ENCODE data around the gene ABHD17A. TPM values are rescaled to one million over a fixed set of nuclear protein-coding genes. Genes with fewer than 3 reads are reported as not detected.
"Not testable (repeated sequence)": the region's sequence is repeated elsewhere in the genome, so short reads cannot be mapped to it uniquely, and the experiment has no call there.

ABHD17A gene
- total and polyA plus RNA-seq, 2 donors (not counting 1 experiment from before 2014, with no cell fraction given), result 23.0 to 74.5 TPM

- H3K27ac ChIP-seq (ENCODE audit: insufficient read depth, low read length), result no peak overlapping the region
- peaks cover 2% of the 10 kb centered on the region for H3K79me2 ChIP-seq (ENCODE audit: control insufficient read depth, insufficient read depth, low read length)
- no peak overlapping the region for H2AFZ ChIP-seq (ENCODE audit: low read length)
- H3K4me1 ChIP-seq (ENCODE audit: control insufficient read depth, extremely low read depth, insufficient read depth, low read length), result no peaks in the 10 kb centered on the region
- H4K20me1 ChIP-seq (ENCODE audit: control insufficient read depth, extremely low read depth, insufficient read depth, low read length), result no peaks in the 10 kb centered on the region
- TF ChIP-seq EZH2 (IDR thresholded peaks at IDR 0.05; ENCODE audit: low read length, missing control alignments) (no peak), CTCF (conservative IDR thresholded peaks at IDR 0.05 in 1 of 2, IDR thresholded peaks at IDR 0.05 in 1 of 2; ENCODE audit: low read depth in 1 of 2, low read length in 2 of 2) (no peak)
- H3K9ac ChIP-seq (ENCODE audit: insufficient read depth, low read length), result no peak overlapping the region
- H3K36me3 ChIP-seq (ENCODE audit: control insufficient read depth, insufficient read depth, low read length), result no peaks in the 10 kb centered on the region
- DNase-seq (ENCODE audit: low read depth in 2 of 2), result no peak
- no peaks in the 10 kb centered on the region for H3K27me3 ChIP-seq (ENCODE audit: control insufficient read depth, insufficient read depth, low read length)
- H3K4me2 ChIP-seq (ENCODE audit: extremely low read depth, insufficient read depth, low read length), result no peak overlapping the region
- H3K9me3 ChIP-seq (ENCODE audit: control insufficient read depth, insufficient read depth, low read depth, low read length), result no peaks in the 10 kb centered on the region
- H3K4me3 ChIP-seq (replicated peaks in 1 of 4; ENCODE audit: control extremely low read depth in 1 of 4, insufficient read depth in 1 of 4, low read depth in 3 of 4, low read length in 4 of 4), result no peak overlapping the region
Observed at GRCh38 chr19:1889907-1890306, 4.6 kb upstream of the ABHD17A start.

GRCh38 chr19:1888385-1888784 lies 3.1 kb upstream of the ABHD17A start:
- TF ChIP-seq CTCF (conservative IDR thresholded peaks at IDR 0.05 in 1 of 2, IDR thresholded peaks at IDR 0.05 in 1 of 2; ENCODE audit: low read depth in 1 of 2, low read length in 2 of 2), result no peak
- no peak for TF ChIP-seq EZH2 (IDR thresholded peaks at IDR 0.05; ENCODE audit: low read length, missing control alignments)
- Histone ChIP-seq H3K27ac (ENCODE audit: insufficient read depth, low read length) (no peak overlapping the region), H3K79me2 (ENCODE audit: control insufficient read depth, insufficient read depth, low read length) (peaks cover 17% of the 10 kb centered on the region), H3K9me3 (ENCODE audit: control insufficient read depth, insufficient read depth, low read depth, low read length) (no peaks in the 10 kb centered on the region), H3K4me3 (replicated peaks in 1 of 4; ENCODE audit: control extremely low read depth in 1 of 4, insufficient read depth in 1 of 4, low read depth in 3 of 4, low read length in 4 of 4) (no peak overlapping the region), H2AFZ (ENCODE audit: low read length) (no peak overlapping the region), H3K27me3 (ENCODE audit: control insufficient read depth, insufficient read depth, low read length) (no peaks in the 10 kb centered on the region), H3K9ac (ENCODE audit: insufficient read depth, low read length) (no peak overlapping the region), H3K36me3 (ENCODE audit: control insufficient read depth, insufficient read depth, low read length) (no peaks in the 10 kb centered on the region), H4K20me1 (ENCODE audit: control insufficient read depth, extremely low read depth, insufficient read depth, low read length) (peaks cover 1% of the 10 kb centered on the region), H3K4me2 (ENCODE audit: extremely low read depth, insufficient read depth, low read length) (no peak overlapping the region), H3K4me1 (ENCODE audit: control insufficient read depth, extremely low read depth, insufficient read depth, low read length) (peaks cover 5% of the 10 kb centered on the region)
- DNase-seq (ENCODE audit: low read depth in 2 of 2), result no peak

- H3K27ac ChIP-seq (ENCODE audit: insufficient read depth, low read length); H3K9ac ChIP-seq (ENCODE audit: insufficient read depth, low read length); DNase-seq (ENCODE audit: low read depth in 2 of 2); H2AFZ ChIP-seq (ENCODE audit: low read length); H3K4me3 ChIP-seq (replicated peaks in 1 of 4; ENCODE audit: control extremely low read depth in 1 of 4, insufficient read depth in 1 of 4, low read depth in 3 of 4, low read length in 4 of 4); H3K36me3 ChIP-seq (ENCODE audit: control insufficient read depth, insufficient read depth, low read length); H4K20me1 ChIP-seq (ENCODE audit: control insufficient read depth, extremely low read depth, insufficient read depth, low read length); H3K4me2 ChIP-seq (ENCODE audit: extremely low read depth, insufficient read depth, low read length); H3K4me1 ChIP-seq (ENCODE audit: control insufficient read depth, extremely low read depth, insufficient read depth, low read length); H3K9me3 ChIP-seq (ENCODE audit: control insufficient read depth, insufficient read depth, low read depth, low read length); H3K27me3 ChIP-seq (ENCODE audit: control insufficient read depth, insufficient read depth, low read length): not testable (repeated sequence)
- peaks cover 35% of the 10 kb centered on the region for H3K79me2 ChIP-seq (ENCODE audit: control insufficient read depth, insufficient read depth, low read length)
Observed at GRCh38 chr19:1886360-1886759, 1.1 kb upstream of the ABHD17A start.
